Loucy (cell line): ENCODE results near the gene PRKAG3.

Experiments
- H2AFZ ChIP-seq: fragments of 200-600 bp; sonication (generic); 2 replicates; pipeline ENCODE4 v1.6.0; 2016; ENCODE audit warnings: antibody characterized with exemption, mild to moderate bottlenecking, low read length, moderate library complexity
- H3F3A ChIP-seq: fragments of 200-600 bp; 2 replicates; pipeline ENCODE4 v1.6.0; 2016; ENCODE audit warnings: antibody characterized with exemption, low read depth, mild to moderate bottlenecking
- H3K27me3 ChIP-seq: fragments of 200-600 bp; sonication (generic); 2 replicates; pipeline ENCODE4 v1.6.1; 2014; ENCODE audit warnings: low read length, mild to moderate bottlenecking; ENCODE audit not compliant: insufficient read depth, poor library complexity, severe bottlenecking
- H3K36me3 ChIP-seq: fragments of 200-600 bp; sonication (generic); 2 replicates; pipeline ENCODE4 v1.6.1; 2016; ENCODE audit warnings: low read length; ENCODE audit not compliant: insufficient read depth
- H3K4me1 ChIP-seq: fragments of 200-600 bp; sonication (generic); 2 replicates; pipeline ENCODE4 v1.5.1; 2014; ENCODE audit warnings: low read length, mild to moderate bottlenecking; ENCODE audit not compliant: insufficient read depth, poor library complexity, severe bottlenecking
- H3K4me2 ChIP-seq: fragments of 200-600 bp; sonication (generic); 2 replicates; pipeline ENCODE4 v1.6.0; 2014; ENCODE audit warnings: antibody characterized with exemption, low read length, low read depth, mild to moderate bottlenecking; ENCODE audit not compliant: poor library complexity, severe bottlenecking
- H3K4me3 ChIP-seq: fragments of 200-600 bp; sonication (generic); 2 replicates; pipeline ENCODE4 v1.5.1; 2014; ENCODE audit warnings: low read length, mild to moderate bottlenecking, mixed read lengths; ENCODE audit not compliant: poor library complexity, severe bottlenecking
- H3K79me2 ChIP-seq: fragments of 200-600 bp; sonication (generic); 2 replicates; pipeline ENCODE4 v1.6.1; 2014; ENCODE audit warnings: low read length; ENCODE audit not compliant: insufficient read depth
- H3K9ac ChIP-seq: fragments of 200-600 bp; sonication (generic); 2 replicates; pipeline ENCODE4 v1.6.0; 2014; ENCODE audit warnings: mild to moderate bottlenecking, low read depth, low read length, moderate library complexity; ENCODE audit not compliant: poor library complexity, severe bottlenecking
- H3K9me2 ChIP-seq: fragments of 200-600 bp; sonication (generic); replicated peaks from 2 replicates; pipeline ENCODE4 v1.6.1; 2016; ENCODE audit warnings: low read depth, low read length, mixed read lengths
- H3K9me3 ChIP-seq: fragments of 200-600 bp; sonication (generic); 2 replicates; pipeline ENCODE4 v1.6.1; 2014; ENCODE audit warnings: mild to moderate bottlenecking, antibody characterized with exemption, low read length, low read depth; ENCODE audit not compliant: insufficient read depth
- H4K20me1 ChIP-seq: fragments of 200-600 bp; sonication (generic); 2 replicates; pipeline ENCODE4 v1.6.0; 2014; ENCODE audit warnings: antibody characterized with exemption, low read length, mild to moderate bottlenecking; ENCODE audit not compliant: insufficient read depth, poor library complexity, severe bottlenecking
- CTCF ChIP-seq: fragments of 200-600 bp; sonication (generic); conservative IDR thresholded peaks from 2 replicates; pipeline ENCODE4 v1.5.1; 2014; ENCODE audit warnings: mild to moderate bottlenecking, antibody characterized with exemption, low read length
- EZH2phosphoT487 ChIP-seq: fragments of 200-600 bp; IDR thresholded peaks from 2 replicates; pipeline ENCODE4 v1.6.1; 2018; ENCODE audit warnings: antibody characterized with exemption, mild to moderate bottlenecking, moderate library complexity, borderline replicate concordance

Gene PRKAG3

GRCh38 chr2:218858138-218858445 is 26.5 kb upstream of the PRKAG3 start:
- H2AFZ ChIP-seq, result no peak overlapping the region
- H3K4me1 ChIP-seq, result peaks cover 11% of the 10 kb centered on the region
- no peaks in the 10 kb centered on the region for H3F3A ChIP-seq
- no peaks in the 10 kb centered on the region for H3K9me3 ChIP-seq
- peaks cover 6% of the 10 kb centered on the region for H3K27me3 ChIP-seq
- H3K36me3 ChIP-seq, result no peaks in the 10 kb centered on the region
- no peaks in the 10 kb centered on the region for H3K79me2 ChIP-seq
- H3K4me2 ChIP-seq, result no peak overlapping the region
- no peak overlapping the region for H3K9ac ChIP-seq
- no peaks in the 10 kb centered on the region for H3K9me2 ChIP-seq
- H4K20me1 ChIP-seq, result no peaks in the 10 kb centered on the region
- TF ChIP-seq EZH2phosphoT487, result no peak
- TF ChIP-seq CTCF, result no peak
- no peak overlapping the region for H3K4me3 ChIP-seq

- H3K36me3 ChIP-seq, result no peaks in the 10 kb centered on the region
- H4K20me1 ChIP-seq, result no peaks in the 10 kb centered on the region
- no peaks in the 10 kb centered on the region for H3K9me3 ChIP-seq
- H3K9me2 ChIP-seq, result no peaks in the 10 kb centered on the region
- no peak overlapping the region for H3K4me3 ChIP-seq
- H3K79me2 ChIP-seq, result no peaks in the 10 kb centered on the region
- no peak overlapping the region for H2AFZ ChIP-seq
- no peaks in the 10 kb centered on the region for H3F3A ChIP-seq
- H3K4me2 ChIP-seq, result no peak overlapping the region
- TF ChIP-seq CTCF (no peak), EZH2phosphoT487 (no peak)
- no peak overlapping the region for H3K9ac ChIP-seq
- peaks cover 6% of the 10 kb centered on the region for H3K27me3 ChIP-seq
- H3K4me1 ChIP-seq, result peaks cover 11% of the 10 kb centered on the region
These were observed 26.0 kb upstream of the PRKAG3 start for GRCh38 chr2:218857371-218858137.

GRCh38 chr2:218856896-218857243 is 25.3 kb upstream of the PRKAG3 start:
- Histone ChIP-seq H3K79me2 (no peaks in the 10 kb centered on the region), H2AFZ (no peak overlapping the region), H3K9ac (no peak overlapping the region), H3K4me3 (no peak overlapping the region), H3K4me2 (no peak overlapping the region), H3F3A (no peaks in the 10 kb centered on the region), H3K9me2 (no peaks in the 10 kb centered on the region), H3K9me3 (no peaks in the 10 kb centered on the region), H3K4me1 (peaks cover 11% of the 10 kb centered on the region), H4K20me1 (no peaks in the 10 kb centered on the region), H3K27me3 (peaks cover 6% of the 10 kb centered on the region), H3K36me3 (no peaks in the 10 kb centered on the region)
- TF ChIP-seq EZH2phosphoT487, result no peak
- no peak for TF ChIP-seq CTCF
